Epithelial cell of prostate (primary cell): ENCODE data around the gene CDYL.
A peak's percentile ranks its signal among the peaks of the same experiment; 100 is the strongest.

Source experiments
- DNase-seq: peaks from one replicate; pipeline ENCODE4 v3.0.0-alpha.2; 2011; ENCODE audit warnings: low read depth, low spot score
- H3K27ac ChIP-seq: fragments of 450-650 bp; 2 replicates; pipeline ENCODE4 v1.5.1; 2017; ENCODE audit warnings: mild to moderate bottlenecking

CDYL gene

GRCh38 chr6:4801491-4802110, 25.4 kb downstream of the CDYL start:
- DNase-seq: no peak
- H3K27ac ChIP-seq: no peak overlapping the region

- H3K27ac ChIP-seq: no peak overlapping the region
- no peak for DNase-seq
Measured at GRCh38 chr6:4802312-4802935, 26.2 kb downstream of the CDYL start.

- no peak for DNase-seq
- no peak overlapping the region for H3K27ac ChIP-seq
Measured at GRCh38 chr6:4803343-4803744, 27.1 kb downstream of the CDYL start.

GRCh38 chr6:4804095-4804494, 27.9 kb downstream of the CDYL start:
- peak overlapping the region; percentile 2 for H3K27ac ChIP-seq
- DNase-seq: peak; percentile 55

GRCh38 chr6:4805553-4806336, 29.5 kb downstream of the CDYL start:
- no peak for DNase-seq

GRCh38 chr6:4806337-4806725, 30.1 kb downstream of the CDYL start:
- no peak for DNase-seq
- no peak overlapping the region for H3K27ac ChIP-seq

More at GRCh38 chr6:4805553-4806336, 29.5 kb downstream of the CDYL start:
- H3K27ac ChIP-seq: no peak overlapping the region

- DNase-seq: no peak
- H3K27ac ChIP-seq: no peak overlapping the region
Measured at GRCh38 chr6:4806791-4807190, 30.6 kb downstream of the CDYL start.

GRCh38 chr6:4808396-4808795, 32.2 kb downstream of the CDYL start:
- no peak overlapping the region for H3K27ac ChIP-seq
- no peak for DNase-seq

GRCh38 chr6:4809999-4810918, 34.1 kb downstream of the CDYL start:
- peak; percentile 41 for DNase-seq

GRCh38 chr6:4812068-4812467, 35.9 kb downstream of the CDYL start:
- peak overlapping the region; percentile 6 for H3K27ac ChIP-seq
- DNase-seq: no peak

More at GRCh38 chr6:4809999-4810918, 34.1 kb downstream of the CDYL start:
- peak overlapping the region; percentile 24 for H3K27ac ChIP-seq

- H3K27ac ChIP-seq: no peak overlapping the region
- DNase-seq: no peak
Measured at GRCh38 chr6:4813055-4813454, 36.9 kb downstream of the CDYL start.

GRCh38 chr6:4814212-4814611, 38.0 kb downstream of the CDYL start:
- no peak for DNase-seq
- no peak overlapping the region for H3K27ac ChIP-seq

- no peak overlapping the region for H3K27ac ChIP-seq
- no peak for DNase-seq
Measured at GRCh38 chr6:4814987-4815386, 38.8 kb downstream of the CDYL start.

GRCh38 chr6:4815584-4815983, 39.4 kb downstream of the CDYL start:
- H3K27ac ChIP-seq: no peak overlapping the region
- DNase-seq: no peak

GRCh38 chr6:4816904-4817303, 40.7 kb downstream of the CDYL start:
- H3K27ac ChIP-seq: no peak overlapping the region
- DNase-seq: no peak

GRCh38 chr6:4817551-4817950, 41.3 kb downstream of the CDYL start:
- no peak for DNase-seq
- no peak overlapping the region for H3K27ac ChIP-seq

GRCh38 chr6:4818272-4818938, 42.2 kb downstream of the CDYL start:
- H3K27ac ChIP-seq: no peak overlapping the region
- no peak for DNase-seq

- no peak for DNase-seq
- no peak overlapping the region for H3K27ac ChIP-seq
Measured at GRCh38 chr6:4819706-4820283, 43.6 kb downstream of the CDYL start.

- no peak overlapping the region for H3K27ac ChIP-seq
Measured at GRCh38 chr6:4820704-4821276, 44.6 kb downstream of the CDYL start.

More at GRCh38 chr6:4820704-4821276, 44.6 kb downstream of the CDYL start:
- DNase-seq: no peak
